HEK293 (cell line): ENCODE measurements around the gene SP140L.

Source experiments
- CTCF ChIA-PET: fragments of 350-600 bp; formaldehyde crosslinking; extraction: SDS; loops from one replicate; lab custom pipeline; 2021; ENCODE audit warnings: antibody characterized with exemption; lab: Yijun Ruan, JAX
- POLR2A ChIA-PET: fragments of 300-600 bp; formaldehyde crosslinking; extraction: SDS; loops from one replicate; lab custom pipeline; 2020; ENCODE audit warnings: antibody characterized with exemption, inconsistent platforms; lab: Yijun Ruan, JAX
- H3K27ac ChIP-seq: fragments of 200-500 bp; sonication (Bioruptor generic); 2 replicates; pipeline ENCODE4 v1.5.1; 2014; ENCODE audit warnings: low read depth, low read length, control low read depth, inconsistent platforms; ENCODE audit errors: extremely low read depth
- H3K36me3 ChIP-seq, 2 experiments: fragments of 200-500 bp in 1 of 2; sonication (Bioruptor generic) in 1 of 2; 1 replicate in 1 of 2; 2 replicates in 1 of 2; pipeline ENCODE4 v1.5.1; 2014 to 2017; ENCODE audit warnings: inconsistent platforms in 2 of 2, low read length in 2 of 2; ENCODE audit not compliant: control insufficient read depth in 2 of 2, insufficient read depth in 1 of 2
- H3K4me1 ChIP-seq: fragments of 200-500 bp; sonication (Bioruptor generic); 2 replicates; pipeline ENCODE4 v1.5.1; 2014; ENCODE audit warnings: mild to moderate bottlenecking, low read length, inconsistent platforms; ENCODE audit not compliant: control insufficient read depth, insufficient read depth
- H3K4me3 ChIP-seq: 2 replicates; pipeline ENCODE4 v1.5.1; 2011; ENCODE audit warnings: low read depth, mild to moderate bottlenecking, control low read depth, low read length, moderate library complexity
- H3K9me3 ChIP-seq: fragments of 200-500 bp; sonication (Bioruptor generic); 2 replicates; pipeline ENCODE4 v1.5.1; 2014; ENCODE audit warnings: low read depth, low read length, inconsistent platforms; ENCODE audit not compliant: control insufficient read depth, insufficient read depth
- BCL11A ChIP-seq: fragments of 450-650 bp; formaldehyde crosslinking; IDR thresholded peaks from 2 replicates; pipeline ENCODE4 v1.5.1; 2016; ENCODE audit warnings: low read depth, missing biosample characterization, missing genetic modification characterization
- INSM2 ChIP-seq: fragments of 450-650 bp; formaldehyde crosslinking; IDR thresholded peaks from 2 replicates; pipeline ENCODE4 v1.5.1; 2016; ENCODE audit warnings: missing biosample characterization, missing genetic modification characterization
- KLF8 ChIP-seq: fragments of 450-650 bp; formaldehyde crosslinking; IDR thresholded peaks from 2 replicates; pipeline ENCODE4 v1.5.1; 2016; ENCODE audit warnings: missing biosample characterization, missing genetic modification characterization
- YY2 ChIP-seq: fragments of 450-650 bp; formaldehyde crosslinking; IDR thresholded peaks from 2 replicates; pipeline ENCODE4 v1.5.1; 2016; ENCODE audit warnings: missing biosample characterization, missing genetic modification characterization
- ZBTB10 ChIP-seq: fragments of 450-650 bp; formaldehyde crosslinking; IDR thresholded peaks from 2 replicates; pipeline ENCODE4 v1.5.1; 2016; ENCODE audit warnings: missing biosample characterization, missing genetic modification characterization
- ZBTB11 ChIP-seq: fragments of 450-650 bp; formaldehyde crosslinking; conservative IDR thresholded peaks from 2 replicates; pipeline ENCODE4 v1.5.1; 2016; ENCODE audit warnings: low read depth, missing biosample characterization, missing genetic modification characterization
- ZBTB7A ChIP-seq: fragments of 450-650 bp; formaldehyde crosslinking; IDR thresholded peaks from 2 replicates; pipeline ENCODE4 v1.5.1; 2016; ENCODE audit warnings: low read depth, missing biosample characterization, missing genetic modification characterization
- ZIC2 ChIP-seq: fragments of 450-650 bp; formaldehyde crosslinking; IDR thresholded peaks from 2 replicates; pipeline ENCODE4 v1.5.1; 2016; ENCODE audit warnings: missing biosample characterization, missing genetic modification characterization
- ZNF274 ChIP-seq, 2 experiments: fragments of 200-500 bp in 1 of 2; fragments of 450-650 bp in 1 of 2; sonication (Bioruptor generic) in 1 of 2; formaldehyde crosslinking in 1 of 2; IDR thresholded peaks; 2 replicates each; pipeline versions ENCODE4 v1.5.1 to v1.6.1; 2014 to 2016; ENCODE audit warnings: borderline replicate concordance in 1 of 2, inconsistent platforms in 1 of 2, low read length in 1 of 2, missing biosample characterization in 1 of 2, missing genetic modification characterization in 1 of 2
- ZNF416 ChIP-seq: fragments of 450-650 bp; formaldehyde crosslinking; IDR thresholded peaks from 2 replicates; pipeline ENCODE4 v1.5.1; 2016; ENCODE audit warnings: missing biosample characterization, missing genetic modification characterization
- ZNF501 ChIP-seq: fragments of 450-650 bp; formaldehyde crosslinking; IDR thresholded peaks from 2 replicates; pipeline ENCODE4 v1.5.1; 2016; ENCODE audit warnings: missing biosample characterization, missing genetic modification characterization
- ZNF510 ChIP-seq: fragments of 450-650 bp; formaldehyde crosslinking; IDR thresholded peaks from 2 replicates; pipeline ENCODE4 v1.5.1; 2018; ENCODE audit warnings: mild to moderate bottlenecking, missing genetic modification characterization, missing biosample characterization; ENCODE audit not compliant: insufficient replicate concordance
- ZNF513 ChIP-seq: fragments of 450-650 bp; IDR thresholded peaks from 2 replicates; pipeline ENCODE4 v1.5.1; 2018; ENCODE audit warnings: missing biosample characterization, missing genetic modification characterization
- ZNF514 ChIP-seq: fragments of 450-650 bp; formaldehyde crosslinking; IDR thresholded peaks from 2 replicates; pipeline ENCODE4 v1.5.1; 2016; ENCODE audit warnings: missing biosample characterization, missing genetic modification characterization
- ZNF571 ChIP-seq: fragments of 450-650 bp; formaldehyde crosslinking; IDR thresholded peaks from 2 replicates; pipeline ENCODE4 v1.5.0; 2017; ENCODE audit warnings: missing biosample characterization, missing genetic modification characterization
- ZNF639 ChIP-seq: fragments of 450-650 bp; formaldehyde crosslinking; IDR thresholded peaks from 2 replicates; pipeline ENCODE4 v1.5.1; 2016; ENCODE audit warnings: missing biosample characterization, missing genetic modification characterization
- ZNF658 ChIP-seq: fragments of 450-650 bp; formaldehyde crosslinking; IDR thresholded peaks from 2 replicates; pipeline ENCODE4; 2016; ENCODE audit warnings: missing biosample characterization, missing genetic modification characterization
- ZNF664 ChIP-seq: fragments of 450-650 bp; formaldehyde crosslinking; IDR thresholded peaks from 2 replicates; pipeline ENCODE4 v1.5.1; 2016; ENCODE audit warnings: missing biosample characterization, missing genetic modification characterization
- ZNF791 ChIP-seq: fragments of 450-650 bp; formaldehyde crosslinking; IDR thresholded peaks from 2 replicates; pipeline ENCODE4 v1.5.1; 2016; ENCODE audit warnings: missing biosample characterization, missing genetic modification characterization
- TF ChIP-seq, protein P1 (sequence below): fragments of 450-650 bp; formaldehyde crosslinking; IDR thresholded peaks from 2 replicates; pipeline ENCODE4 v1.5.1; 2016; ENCODE audit warnings: missing biosample characterization, missing genetic modification characterization

Gene SP140L

DNA sequence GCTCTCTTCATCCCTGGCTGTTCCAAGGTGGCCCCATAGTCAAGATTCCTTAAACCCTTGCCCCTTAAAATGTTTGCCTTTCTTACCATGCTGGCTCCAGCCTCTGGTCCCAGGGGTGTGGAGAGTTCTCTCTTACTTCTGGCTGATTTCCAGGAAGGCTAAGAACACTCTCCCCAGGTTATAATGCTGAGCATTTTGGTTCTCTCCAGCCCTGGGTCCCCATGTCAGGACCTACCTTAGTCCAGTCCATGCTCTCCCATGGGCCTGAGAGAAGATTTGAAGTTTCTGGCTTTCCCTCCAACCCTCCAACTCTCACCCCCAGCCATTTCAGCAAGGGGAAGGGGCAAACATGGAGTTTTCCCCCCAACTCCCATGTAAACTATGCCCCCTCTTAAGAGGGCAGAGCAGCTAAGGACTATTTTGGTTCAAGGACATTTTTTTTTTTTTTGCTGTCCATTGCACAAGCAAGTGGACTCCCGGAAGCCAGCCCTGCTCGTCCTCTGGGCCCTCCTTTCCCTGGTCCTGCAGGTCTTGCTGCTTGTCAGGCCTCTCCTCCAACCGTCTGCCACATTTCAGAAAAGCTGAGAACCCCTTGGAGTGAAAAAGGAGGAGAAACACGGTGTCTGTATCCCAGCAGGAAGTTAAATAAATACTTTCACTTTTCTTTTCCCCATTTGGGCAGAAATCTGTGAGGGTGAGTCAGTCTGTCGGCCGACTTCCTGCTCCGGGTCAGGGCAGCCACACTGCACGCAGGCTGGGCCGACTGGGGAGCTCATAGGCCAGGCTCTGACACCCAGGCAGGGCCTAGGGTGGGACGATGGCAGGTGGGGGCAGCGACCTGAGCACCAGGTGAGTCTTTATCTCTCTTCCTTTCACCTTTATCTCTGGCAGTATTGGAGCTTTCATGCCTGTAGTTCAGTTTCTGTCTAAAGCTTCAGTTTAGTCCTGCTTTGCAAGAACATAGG, at the start of gene SP140L:
Gene SP140L (plus strand): TSS at position 741 of the 965 bp plus-strand sequence. CDS start 77 bp downstream, at position 818.
- no peak for TF ChIP-seq INSM2 (tag by site-specific recombination)
- no peak for TF ChIP-seq ZNF791
- no peak for TF ChIP-seq ZBTB11 (tag by site-specific recombination)
- TF ChIP-seq BCL11A (tag by site-specific recombination): no peak
- no peak for TF ChIP-seq ZIC2
- TF ChIP-seq, protein P1, sequence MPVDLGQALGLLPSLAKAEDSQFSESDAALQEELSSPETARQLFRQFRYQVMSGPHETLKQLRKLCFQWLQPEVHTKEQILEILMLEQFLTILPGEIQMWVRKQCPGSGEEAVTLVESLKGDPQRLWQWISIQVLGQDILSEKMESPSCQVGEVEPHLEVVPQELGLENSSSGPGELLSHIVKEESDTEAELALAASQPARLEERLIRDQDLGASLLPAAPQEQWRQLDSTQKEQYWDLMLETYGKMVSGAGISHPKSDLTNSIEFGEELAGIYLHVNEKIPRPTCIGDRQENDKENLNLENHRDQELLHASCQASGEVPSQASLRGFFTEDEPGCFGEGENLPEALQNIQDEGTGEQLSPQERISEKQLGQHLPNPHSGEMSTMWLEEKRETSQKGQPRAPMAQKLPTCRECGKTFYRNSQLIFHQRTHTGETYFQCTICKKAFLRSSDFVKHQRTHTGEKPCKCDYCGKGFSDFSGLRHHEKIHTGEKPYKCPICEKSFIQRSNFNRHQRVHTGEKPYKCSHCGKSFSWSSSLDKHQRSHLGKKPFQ (tag by site-specific recombination): no peak
- TF ChIP-seq KLF8 (tag by site-specific recombination): no peak
- no peak for TF ChIP-seq ZNF658 (tag by site-specific recombination)
- TF ChIP-seq ZNF510 (tag by site-specific recombination): no peak
- no peak for TF ChIP-seq ZNF639 (tag by site-specific recombination)
- TF ChIP-seq YY2 (tag by site-specific recombination): no peak
- no peak for TF ChIP-seq ZNF664 (tag by site-specific recombination)
- no peak for TF ChIP-seq ZNF514 (tag by site-specific recombination)
- no peaks in the 10 kb centered on the region for H3K36me3 ChIP-seq
- H3K4me1 ChIP-seq: no peaks in the 10 kb centered on the region
- ChIA-PET POLR2A (no interaction called here), CTCF (no interaction called here)
- H3K4me3 ChIP-seq: peak within 1 kb of the TSS; percentile 8
- no peaks in the 10 kb centered on the region for H3K9me3 ChIP-seq
- no peak within 1 kb of the TSS for H3K27ac ChIP-seq

DNA sequence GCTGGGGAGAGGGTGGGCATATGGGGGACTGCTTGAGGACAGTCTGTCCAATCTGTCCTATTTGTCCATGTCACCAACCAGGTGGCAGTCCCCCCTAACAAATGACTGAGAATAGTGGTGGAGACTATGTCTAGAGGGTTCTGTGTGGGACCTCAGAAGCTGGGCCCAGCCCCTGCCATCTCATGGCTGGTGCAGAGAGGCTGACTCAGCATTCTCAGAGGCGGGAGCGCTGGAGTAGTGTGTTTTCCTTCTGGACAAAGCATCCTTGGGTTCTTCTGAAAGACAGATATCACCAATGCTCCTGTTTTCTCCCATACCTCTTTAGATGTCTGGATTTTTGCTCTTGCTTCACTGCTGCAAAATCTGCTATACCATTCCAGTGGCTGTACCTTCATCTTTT, 44.1 kb upstream of the SP140L start:
- POLR2A ChIA-PET: no interaction called here
- Histone ChIP-seq H3K9me3 (no peaks in the 10 kb centered on the region), H3K4me1 (no peaks in the 10 kb centered on the region), H3K4me3 (no peak overlapping the region), H3K36me3 (no peaks in the 10 kb centered on the region), H3K27ac (no peak overlapping the region)
- CTCF ChIA-PET: no interaction called here
- no peak for TF ChIP-seq ZNF513 (tag by site-specific recombination)
- TF ChIP-seq ZNF416 (tag by site-specific recombination): no peak
- TF ChIP-seq ZNF501 (tag by site-specific recombination): no peak
- no peak for TF ChIP-seq ZNF274 (IDR thresholded peaks at IDR 0.05; ENCODE audit: low read length)
- no peak for TF ChIP-seq ZNF274 (tag by site-specific recombination; IDR thresholded peaks at IDR 0.05; ENCODE audit: borderline replicate concordance)
- no peak for TF ChIP-seq ZNF571 (tag by site-specific recombination)
- TF ChIP-seq ZBTB10: no peak
- no peak for TF ChIP-seq ZBTB7A (tag by site-specific recombination)
